Keratinocyte (primary cell): Measurements from ENCODE around the gene PCDHGB3.
"Not testable (repeated sequence)": the region's sequence is repeated elsewhere in the genome, so short reads cannot be mapped to it uniquely, and the experiment has no call there.

ENCODE experiments used
- CTCF ChIP-seq, 3 experiments: IDR thresholded peaks in 1 of 3; conservative IDR thresholded peaks in 1 of 3; optimal IDR thresholded peaks in 1 of 3; 2 replicates in 2 of 3; 3 replicates in 1 of 3; pipeline versions ENCODE3 to v1.5.1; 2011; ENCODE audit warnings: low read length in 3 of 3, mild to moderate bottlenecking in 3 of 3, moderate library complexity in 2 of 3, control low read depth in 1 of 3, inconsistent platforms in 1 of 3; ENCODE audit not compliant: insufficient read depth in 2 of 3; ENCODE audit errors: extremely low read depth in 1 of 3
- EZH2 ChIP-seq: IDR thresholded peaks from one replicate; pipeline ENCODE4 v1.6.1; 2012; ENCODE audit warnings: inconsistent platforms, mild to moderate bottlenecking, low read length, moderate library complexity

GRCh38 chr5:141407790-141408505 is 37.9 kb downstream of the PCDHGB3 start, which contains the start of gene PCDHGB6:
- peak; percentile 34 to 72 (median 48) for TF ChIP-seq CTCF (optimal IDR thresholded peaks at IDR 0.05 in 1 of 3, IDR thresholded peaks at IDR 0.05 in 1 of 3, conservative IDR thresholded peaks at IDR 0.05 in 1 of 3; ENCODE audit: extremely low read depth in 1 of 3, insufficient read depth in 2 of 3, low read length in 3 of 3)
- not testable (repeated sequence) for TF ChIP-seq EZH2
